Myometrial cell (primary cell): Measurements from ENCODE around the gene TPMT. TPM values are rescaled to one million over a fixed set of nuclear protein-coding genes. Genes with fewer than 3 reads are reported as not detected.

Experiments
- total RNA-seq: library from RNA; depleted of rRNA; stranded (reverse); fragments of >200 nt; gene quantifications from 2 replicates; pipeline ENCODE4 v1.2.3, GENCODE V29; 2015

TPMT gene
- total RNA-seq: 40.4 and 49.6 TPM in 2 replicates

DNA sequence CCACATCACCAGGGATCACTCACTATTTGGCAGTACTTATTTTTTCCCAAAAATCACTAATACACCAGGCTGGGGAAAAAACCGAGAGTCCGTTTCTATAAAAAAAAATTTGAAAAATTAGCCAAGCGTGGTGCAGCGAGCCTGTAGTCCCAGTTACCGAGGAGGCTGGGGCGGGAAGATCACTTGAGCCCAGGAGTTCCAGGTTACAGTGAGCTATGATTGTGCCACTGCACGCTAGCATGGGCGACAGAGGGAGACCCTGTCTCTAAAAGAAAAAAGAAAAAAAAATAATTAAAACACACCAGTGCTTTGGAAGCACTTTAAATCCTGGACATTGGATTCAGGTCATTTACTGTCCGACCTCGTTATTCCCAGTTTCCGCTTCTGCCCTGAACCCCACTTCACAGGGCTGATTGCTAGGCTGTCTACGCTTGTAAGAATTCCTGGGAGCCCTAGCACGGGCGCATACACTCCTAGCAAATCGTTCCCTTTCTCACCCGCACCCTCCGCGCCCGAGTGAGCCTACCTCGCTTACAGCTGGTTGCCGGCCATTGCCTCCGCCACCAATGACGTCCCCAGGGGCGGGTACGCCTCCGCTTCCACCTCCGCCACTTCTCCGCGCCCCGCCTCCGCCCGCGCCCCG lies at the start of gene TPMT:
Gene TPMT, minus strand, starts transcription at position 571 of the 643 bp plus-strand sequence. CDS start 5,950 bp downstream, outside the sequence.

DNA sequence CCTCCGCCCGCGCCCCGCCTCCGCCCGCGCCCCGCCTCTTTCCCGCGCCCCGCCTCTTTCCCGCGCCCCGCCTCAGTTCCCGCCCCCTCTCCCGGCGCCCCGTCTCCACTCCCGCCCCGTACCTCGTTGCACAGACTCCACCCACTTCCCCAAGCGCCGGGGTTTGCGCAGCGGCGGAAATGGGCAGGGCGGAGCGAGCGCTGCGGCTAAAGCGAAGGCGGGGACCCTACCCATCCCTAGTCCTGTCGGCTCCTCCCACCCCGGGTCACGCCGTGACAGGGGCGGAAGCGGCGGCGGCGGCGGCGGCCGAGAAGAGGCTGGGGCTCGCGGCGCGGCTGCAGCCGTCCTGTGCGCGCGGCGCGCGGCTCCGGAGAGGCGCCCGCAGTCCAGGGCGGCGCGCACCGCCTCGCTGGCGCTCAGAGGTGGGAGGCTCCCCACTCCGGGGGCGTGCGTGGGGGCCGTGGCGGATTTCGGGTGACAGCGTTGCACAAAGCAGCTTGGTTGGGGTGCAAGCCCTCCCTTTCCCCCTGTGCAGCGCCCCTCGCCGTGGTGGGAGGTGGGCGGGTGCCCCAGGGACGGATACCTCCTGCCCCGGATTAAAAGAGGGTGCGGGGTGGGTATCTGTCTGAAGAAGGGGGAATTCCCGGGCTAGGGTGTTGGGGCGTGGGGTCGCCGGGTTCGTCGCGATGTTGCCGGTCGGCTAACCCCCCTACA lies 430 bp upstream of the TPMT start, which contains the start of gene KDM1B:
Gene KDM1B, plus strand, starts transcription at position 273 of the 714 bp plus-strand sequence. CDS start 4,474 bp downstream, outside the sequence.

DNA sequence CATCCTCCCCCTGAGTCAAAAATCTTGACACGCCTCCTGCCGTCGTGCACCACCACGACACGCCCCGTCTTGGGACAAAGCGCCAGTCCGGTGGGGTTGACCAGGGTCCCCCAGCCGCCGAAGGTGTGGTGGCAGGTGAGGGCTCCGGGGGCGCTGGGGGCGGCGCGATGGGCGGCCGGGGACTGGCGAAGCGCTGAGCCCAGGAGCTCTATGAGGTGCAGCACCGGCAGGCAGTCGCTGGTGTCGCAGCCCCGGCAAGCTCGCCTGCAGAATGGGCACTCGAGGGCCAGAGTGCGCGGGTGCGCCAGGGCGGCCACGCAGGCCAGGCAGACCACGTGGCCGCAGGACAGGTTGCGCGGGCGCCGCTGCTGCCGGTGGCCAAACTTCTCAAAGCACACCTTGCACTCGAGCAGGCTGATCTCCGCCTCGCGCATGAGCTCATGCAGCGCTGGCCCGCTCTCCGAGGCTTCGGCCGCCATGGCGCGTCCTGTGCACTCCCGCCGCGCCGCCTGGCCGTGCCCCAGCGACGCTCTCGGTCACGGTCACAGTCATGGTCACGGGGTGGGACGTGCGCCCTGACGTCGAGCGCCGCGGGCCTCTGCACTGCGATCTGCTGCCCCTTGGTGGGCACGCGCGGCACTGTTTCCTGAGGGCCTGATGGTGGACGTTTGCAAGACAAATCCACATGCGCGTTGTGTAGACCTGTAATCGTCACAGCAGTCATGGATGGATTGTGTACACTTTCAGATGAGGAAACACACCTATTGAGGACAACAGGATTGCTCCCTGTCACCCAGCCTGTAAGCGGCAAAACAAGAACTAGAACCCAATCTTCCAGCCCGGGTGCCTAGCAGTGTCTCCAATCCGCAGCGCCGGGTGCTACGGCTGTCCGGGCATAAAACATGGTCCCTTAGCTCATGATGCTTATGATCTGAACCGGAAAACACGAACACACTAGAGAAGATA lies 32.5 kb downstream of the TPMT start, which contains the start of gene NHLRC1:
Gene NHLRC1, minus strand, starts transcription at position 550 of the 966 bp plus-strand sequence. Its CDS starts 71 bp downstream, at position 479.

Other genes starting within 250 kb of the TPMT start
- 18.3 and 21.3 TPM in 2 replicates for gene KIF13A, start 167.4 kb downstream of the TPMT start, total RNA-seq
- 0.29 and 2.1 TPM in 2 replicates for gene NHLRC1, start 32.4 kb downstream of the TPMT start, total RNA-seq
- 10.4 and 13.3 TPM in 2 replicates for gene KDM1B, start 345 bp upstream of the TPMT start, total RNA-seq
- gene DEK, start 109.5 kb upstream of the TPMT start, total RNA-seq: 94.8 and 102 TPM in 2 replicates
- 1.1 and 1.2 TPM in 2 replicates for gene RNF144B, start 232.3 kb upstream of the TPMT start, total RNA-seq